HEK293 (cell line): Measurements from ENCODE around the gene PKMYT1.

Source experiments
- CTCF ChIA-PET: fragments of 350-600 bp; formaldehyde crosslinking; extraction: SDS; loops from one replicate; lab custom pipeline; 2021; ENCODE audit warnings: antibody characterized with exemption; lab: Yijun Ruan, JAX
- POLR2A ChIA-PET: fragments of 300-600 bp; formaldehyde crosslinking; extraction: SDS; loops from one replicate; lab custom pipeline; 2020; ENCODE audit warnings: antibody characterized with exemption, inconsistent platforms; lab: Yijun Ruan, JAX
- H3K27ac ChIP-seq: fragments of 200-500 bp; sonication (Bioruptor generic); 2 replicates; pipeline ENCODE4 v1.5.1; 2014; ENCODE audit warnings: low read depth, low read length, control low read depth, inconsistent platforms; ENCODE audit errors: extremely low read depth
- H3K36me3 ChIP-seq, 2 experiments: fragments of 200-500 bp in 1 of 2; sonication (Bioruptor generic) in 1 of 2; 1 replicate in 1 of 2; 2 replicates in 1 of 2; pipeline ENCODE4 v1.5.1; 2014 to 2017; ENCODE audit warnings: inconsistent platforms in 2 of 2, low read length in 2 of 2; ENCODE audit not compliant: control insufficient read depth in 2 of 2, insufficient read depth in 1 of 2
- H3K4me1 ChIP-seq: fragments of 200-500 bp; sonication (Bioruptor generic); 2 replicates; pipeline ENCODE4 v1.5.1; 2014; ENCODE audit warnings: mild to moderate bottlenecking, low read length, inconsistent platforms; ENCODE audit not compliant: control insufficient read depth, insufficient read depth
- H3K4me3 ChIP-seq: 2 replicates; pipeline ENCODE4 v1.5.1; 2011; ENCODE audit warnings: low read depth, mild to moderate bottlenecking, control low read depth, low read length, moderate library complexity
- H3K9me3 ChIP-seq: fragments of 200-500 bp; sonication (Bioruptor generic); 2 replicates; pipeline ENCODE4 v1.5.1; 2014; ENCODE audit warnings: low read depth, low read length, inconsistent platforms; ENCODE audit not compliant: control insufficient read depth, insufficient read depth
- BCL11A ChIP-seq: fragments of 450-650 bp; formaldehyde crosslinking; IDR thresholded peaks from 2 replicates; pipeline ENCODE4 v1.5.1; 2016; ENCODE audit warnings: low read depth, missing biosample characterization, missing genetic modification characterization
- HOXA7 ChIP-seq: sonication (generic); formaldehyde crosslinking; IDR thresholded peaks from 2 replicates; pipeline ENCODE4 v1.8.1; 2022; ENCODE audit warnings: missing genetic modification reagents, borderline replicate concordance
- MZF1 ChIP-seq: fragments of 450-650 bp; formaldehyde crosslinking; IDR thresholded peaks from 2 replicates; pipeline ENCODE4 v1.5.1; 2017; ENCODE audit warnings: missing biosample characterization, missing genetic modification characterization, borderline replicate concordance
- PRDM10 ChIP-seq: fragments of 450-650 bp; formaldehyde crosslinking; IDR thresholded peaks from 2 replicates; pipeline ENCODE4 v1.5.1; 2016; ENCODE audit warnings: missing biosample characterization, missing genetic modification characterization
- PRDM2 ChIP-seq: fragments of 450-650 bp; formaldehyde crosslinking; IDR thresholded peaks from 2 replicates; pipeline ENCODE4 v1.5.1; 2016; ENCODE audit warnings: missing biosample characterization, missing genetic modification characterization, borderline replicate concordance
- WT1 ChIP-seq: fragments of 450-650 bp; formaldehyde crosslinking; IDR thresholded peaks from 2 replicates; pipeline ENCODE4 v1.5.1; 2016; ENCODE audit warnings: missing biosample characterization, missing genetic modification characterization
- ZBTB20 ChIP-seq: fragments of 450-650 bp; formaldehyde crosslinking; IDR thresholded peaks from 2 replicates; pipeline ENCODE4 v1.5.1; 2016; ENCODE audit warnings: missing biosample characterization, missing genetic modification characterization
- ZNF133 ChIP-seq: fragments of 450-650 bp; formaldehyde crosslinking; IDR thresholded peaks from 2 replicates; pipeline ENCODE4 v1.5.1; 2016; ENCODE audit warnings: missing biosample characterization, missing genetic modification characterization
- ZNF146 ChIP-seq: fragments of 450-650 bp; formaldehyde crosslinking; IDR thresholded peaks from 2 replicates; pipeline ENCODE4 v1.5.1; 2016; ENCODE audit warnings: missing biosample characterization, missing genetic modification characterization
- ZNF23 ChIP-seq: fragments of 450-650 bp; formaldehyde crosslinking; IDR thresholded peaks from 2 replicates; pipeline ENCODE4 v1.5.1; 2016; ENCODE audit warnings: missing biosample characterization, missing genetic modification characterization, borderline replicate concordance
- ZNF341 ChIP-seq: fragments of 450-650 bp; formaldehyde crosslinking; IDR thresholded peaks from 2 replicates; pipeline ENCODE4; 2016; ENCODE audit warnings: low read depth, missing biosample characterization, missing genetic modification characterization
- ZNF423 ChIP-seq: fragments of 450-650 bp; formaldehyde crosslinking; IDR thresholded peaks from 2 replicates; pipeline ENCODE4 v1.5.1; 2016; ENCODE audit warnings: missing biosample characterization, missing genetic modification characterization
- ZNF544 ChIP-seq: fragments of 450-650 bp; formaldehyde crosslinking; IDR thresholded peaks from 2 replicates; pipeline ENCODE4 v1.5.0; 2017; ENCODE audit warnings: missing biosample characterization, missing genetic modification characterization
- ZNF558 ChIP-seq: fragments of 450-650 bp; formaldehyde crosslinking; IDR thresholded peaks from 2 replicates; pipeline ENCODE4 v1.5.1; 2016; ENCODE audit warnings: missing biosample characterization, missing genetic modification characterization
- ZNF560 ChIP-seq: fragments of 450-650 bp; formaldehyde crosslinking; IDR thresholded peaks from 2 replicates; pipeline ENCODE4 v1.5.1; 2017; ENCODE audit warnings: missing biosample characterization, missing genetic modification characterization, borderline replicate concordance
- ZNF600 ChIP-seq: fragments of 450-650 bp; formaldehyde crosslinking; IDR thresholded peaks from 2 replicates; pipeline ENCODE4 v1.5.1; 2016; ENCODE audit warnings: missing biosample characterization, missing genetic modification characterization
- ZNF701 ChIP-seq: fragments of 450-650 bp; formaldehyde crosslinking; IDR thresholded peaks from 2 replicates; pipeline ENCODE4 v1.5.1; 2016; ENCODE audit warnings: missing biosample characterization, missing genetic modification characterization
- ZSCAN30 ChIP-seq: fragments of 450-650 bp; IDR thresholded peaks from 2 replicates; pipeline ENCODE4 v1.5.1; 2018; ENCODE audit warnings: missing biosample characterization, mild to moderate bottlenecking, missing genetic modification characterization, moderate library complexity
- TF ChIP-seq, protein P1 (sequence below): fragments of 450-650 bp; formaldehyde crosslinking; IDR thresholded peaks from 2 replicates; pipeline ENCODE4 v1.5.1; 2016; ENCODE audit warnings: missing biosample characterization, missing genetic modification characterization, borderline replicate concordance
- TF ChIP-seq, protein P2 (sequence below): fragments of 450-650 bp; formaldehyde crosslinking; IDR thresholded peaks from 2 replicates; pipeline ENCODE4 v1.5.1; 2016; ENCODE audit warnings: missing biosample characterization, missing genetic modification characterization

The PKMYT1 gene

GRCh38 chr16:2926650-2926999 is 53.6 kb downstream of the PKMYT1 start:
- no peak overlapping the region for H3K27ac ChIP-seq
- ChIA-PET POLR2A (interaction anchor here (0.6 to 1.5 kb wide), 3 partner anchors 21 to 43 kb away, joined by 3 to 6 read pairs (median 3); partner anchors contain the start of gene FLYWCH2), CTCF (interaction anchor here (0.6 to 3.2 kb wide), 39 partner anchors 8 to 688 kb away, joined by 3 to 23 read pairs (median 6); partner anchors contain the start of genes FLYWCH1 and FLYWCH2)
- H3K9me3 ChIP-seq: no peaks in the 10 kb centered on the region
- no peak for TF ChIP-seq HOXA7 (CRISPR knock-in tag)
- TF ChIP-seq MZF1 (tag by site-specific recombination): no peak
- TF ChIP-seq, protein P1, sequence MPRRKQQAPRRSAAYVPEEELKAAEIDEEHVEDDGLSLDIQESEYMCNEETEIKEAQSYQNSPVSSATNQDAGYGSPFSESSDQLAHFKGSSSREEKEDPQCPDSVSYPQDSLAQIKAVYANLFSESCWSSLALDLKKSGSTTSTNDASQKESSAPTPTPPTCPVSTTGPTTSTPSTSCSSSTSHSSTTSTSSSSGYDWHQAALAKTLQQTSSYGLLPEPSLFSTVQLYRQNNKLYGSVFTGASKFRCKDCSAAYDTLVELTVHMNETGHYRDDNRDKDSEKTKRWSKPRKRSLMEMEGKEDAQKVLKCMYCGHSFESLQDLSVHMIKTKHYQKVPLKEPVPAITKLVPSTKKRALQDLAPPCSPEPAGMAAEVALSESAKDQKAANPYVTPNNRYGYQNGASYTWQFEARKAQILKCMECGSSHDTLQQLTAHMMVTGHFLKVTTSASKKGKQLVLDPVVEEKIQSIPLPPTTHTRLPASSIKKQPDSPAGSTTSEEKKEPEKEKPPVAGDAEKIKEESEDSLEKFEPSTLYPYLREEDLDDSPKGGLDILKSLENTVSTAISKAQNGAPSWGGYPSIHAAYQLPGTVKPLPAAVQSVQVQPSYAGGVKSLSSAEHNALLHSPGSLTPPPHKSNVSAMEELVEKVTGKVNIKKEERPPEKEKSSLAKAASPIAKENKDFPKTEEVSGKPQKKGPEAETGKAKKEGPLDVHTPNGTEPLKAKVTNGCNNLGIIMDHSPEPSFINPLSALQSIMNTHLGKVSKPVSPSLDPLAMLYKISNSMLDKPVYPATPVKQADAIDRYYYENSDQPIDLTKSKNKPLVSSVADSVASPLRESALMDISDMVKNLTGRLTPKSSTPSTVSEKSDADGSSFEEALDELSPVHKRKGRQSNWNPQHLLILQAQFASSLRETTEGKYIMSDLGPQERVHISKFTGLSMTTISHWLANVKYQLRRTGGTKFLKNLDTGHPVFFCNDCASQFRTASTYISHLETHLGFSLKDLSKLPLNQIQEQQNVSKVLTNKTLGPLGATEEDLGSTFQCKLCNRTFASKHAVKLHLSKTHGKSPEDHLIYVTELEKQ (tag by site-specific recombination): no peak
- no peak for TF ChIP-seq ZNF600 (tag by site-specific recombination)
- no peak for TF ChIP-seq ZNF23 (tag by site-specific recombination)
- TF ChIP-seq BCL11A: no peak
- TF ChIP-seq ZNF423 (tag by site-specific recombination): no peak
- no peak for TF ChIP-seq ZNF560 (tag by site-specific recombination)
- TF ChIP-seq ZNF558: no peak
- TF ChIP-seq ZNF133 (tag by site-specific recombination): no peak
- no peak for TF ChIP-seq PRDM2
- TF ChIP-seq ZSCAN30 (tag by site-specific recombination): no peak
- peaks cover 4 to 38% of the 10 kb centered on the region in 2 experiments; a peak in 2 of 3 replicates for H3K36me3 ChIP-seq
- H3K4me1 ChIP-seq: no peaks in the 10 kb centered on the region
- no peak overlapping the region for H3K4me3 ChIP-seq

GRCh38 chr16:2925951-2926649 is 54.1 kb downstream of the PKMYT1 start:
- H3K27ac ChIP-seq: no peak overlapping the region
- TF ChIP-seq ZBTB20 (tag by site-specific recombination) (no peak), ZNF701 (tag by site-specific recombination) (no peak), WT1 (tag by site-specific recombination) (no peak), ZNF544 (tag by site-specific recombination) (no peak), PRDM10 (tag by site-specific recombination) (no peak), ZNF341 (tag by site-specific recombination) (no peak), ZNF146 (tag by site-specific recombination) (no peak), ZNF558 (no peak)
- TF ChIP-seq, protein P2, sequence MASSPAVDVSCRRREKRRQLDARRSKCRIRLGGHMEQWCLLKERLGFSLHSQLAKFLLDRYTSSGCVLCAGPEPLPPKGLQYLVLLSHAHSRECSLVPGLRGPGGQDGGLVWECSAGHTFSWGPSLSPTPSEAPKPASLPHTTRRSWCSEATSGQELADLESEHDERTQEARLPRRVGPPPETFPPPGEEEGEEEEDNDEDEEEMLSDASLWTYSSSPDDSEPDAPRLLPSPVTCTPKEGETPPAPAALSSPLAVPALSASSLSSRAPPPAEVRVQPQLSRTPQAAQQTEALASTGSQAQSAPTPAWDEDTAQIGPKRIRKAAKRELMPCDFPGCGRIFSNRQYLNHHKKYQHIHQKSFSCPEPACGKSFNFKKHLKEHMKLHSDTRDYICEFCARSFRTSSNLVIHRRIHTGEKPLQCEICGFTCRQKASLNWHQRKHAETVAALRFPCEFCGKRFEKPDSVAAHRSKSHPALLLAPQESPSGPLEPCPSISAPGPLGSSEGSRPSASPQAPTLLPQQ (tag by site-specific recombination): no peak
- TF ChIP-seq, all 188 proteins: peak for 0
- POLR2A ChIA-PET: interaction anchor here (1.0 to 1.5 kb wide), 3 partner anchors 15 to 43 kb away, joined by 3 to 6 read pairs (median 3); partner anchors contain the start of genes FLYWCH1 and FLYWCH2

More at GRCh38 chr16:2925951-2926649, 54.1 kb downstream of the PKMYT1 start:
- peaks cover 3 to 33% of the 10 kb centered on the region in 2 experiments; a peak in 2 of 3 replicates for H3K36me3 ChIP-seq
- CTCF ChIA-PET: interaction anchor here (0.6 to 3.2 kb wide), 37 partner anchors 7 to 688 kb away, joined by 3 to 23 read pairs (median 6); partner anchors contain the start of genes FLYWCH1 and FLYWCH2
- no peaks in the 10 kb centered on the region for H3K9me3 ChIP-seq
- H3K4me1 ChIP-seq: no peaks in the 10 kb centered on the region
- H3K4me3 ChIP-seq: no peak overlapping the region
